Lung (tissue), 12 donors: Measurements from ENCODE around the gene ASTE1. TPM values are rescaled to one million over a fixed set of nuclear protein-coding genes. Genes with fewer than 3 reads are reported as not detected.
"Not testable (repeated sequence)": the region's sequence is repeated elsewhere in the genome, so short reads cannot be mapped to it uniquely, and the experiment has no call there.

Experiments used
- ATAC-seq: fragments of 200-7000 bp; cut with Tn5 transposase; one replicate; pipeline ENCODE4 v1.9.1; 2020; ENCODE audit warnings: moderate number of reproducible peaks; ENCODE audit not compliant: insufficient read depth, low FRiP score
- DNase-seq, 3 donors: peaks; one replicate each; pipeline ENCODE4 v3.0.0-alpha.2; 2013 to 2017
- H3K27ac ChIP-seq, 2 donors: one replicate each; pipeline ENCODE4 v1.5.1; 2013; ENCODE audit warnings: mild to moderate bottlenecking in 2 of 2, moderate library complexity in 2 of 2, control low read depth in 1 of 2, inconsistent platforms in 1 of 2, low read depth in 1 of 2, low read length in 1 of 2
- H3K27me3 ChIP-seq, 3 donors: one replicate each; pipeline ENCODE4 v1.5.1; 2013; ENCODE audit warnings: low read length in 2 of 3; ENCODE audit not compliant: control insufficient read depth in 3 of 3, insufficient read depth in 3 of 3
- H3K36me3 ChIP-seq, 4 donors: one replicate each; pipeline ENCODE4 v1.5.1; 2013; ENCODE audit warnings: low read length in 4 of 4, mild to moderate bottlenecking in 1 of 4, moderate library complexity in 1 of 4; ENCODE audit not compliant: control insufficient read depth in 4 of 4, insufficient read depth in 4 of 4
- H3K4me1 ChIP-seq, 5 donors: one replicate each; pipeline ENCODE4 v1.5.1; 2013; ENCODE audit warnings: low read length in 5 of 5, mild to moderate bottlenecking in 2 of 5, moderate library complexity in 1 of 5; ENCODE audit not compliant: control insufficient read depth in 5 of 5, insufficient read depth in 5 of 5
- H3K4me3 ChIP-seq: one replicate; pipeline ENCODE4 v1.5.1; 2013; ENCODE audit warnings: mild to moderate bottlenecking, control low read depth, moderate library complexity
- H3K9ac ChIP-seq, 2 donors: one replicate each; pipeline ENCODE4 v1.5.1; 2013; ENCODE audit warnings: low read length in 2 of 2, control low read depth in 1 of 2; ENCODE audit not compliant: insufficient read depth in 1 of 2
- H3K9me3 ChIP-seq, 4 donors: one replicate each; pipeline ENCODE4 v1.5.1; 2013; ENCODE audit warnings: low read length in 3 of 4, mild to moderate bottlenecking in 1 of 4, moderate library complexity in 1 of 4; ENCODE audit not compliant: control insufficient read depth in 4 of 4, insufficient read depth in 3 of 4
- WGBS, 2 donors: extraction: QIAGEN DNeasy Blood & Tissue Kit; methylation state at CpG; one replicate each; pipeline ENCODE4 v1.1.7; 2013; 5-methylcytosine and 5-hydroxymethylcytosine counted together
- polyA plus RNA-seq, 2 donors: library from polyadenylated mRNA; stranded (reverse); fragments of 200-250 nt; gene quantifications; one replicate each; pipeline ENCODE4 v1.2.1, GENCODE V29; 2013
- total RNA-seq, 2 donors: library from RNA; depleted of rRNA in 1 of 2; stranded (reverse); fragments of >200 nt in 1 of 2; gene quantifications; one replicate each; pipeline ENCODE4 v1.2.1, GENCODE V29; 2014 to 2021
- TF ChIP-seq, protein P1 (sequence below): IDR thresholded peaks from 2 replicates; pipeline ENCODE4 v1.5.1; 2012; ENCODE audit warnings: mild to moderate bottlenecking; ENCODE audit errors: control extremely low read depth, extremely low read depth
- donor health status: control.
- donor health status: control.
- donor health status: Bipolar disorder and iron deficiency.
- donor health status: healthy.
- donor health status: DM: yes; HTN: yes; CAD: no.

Gene ASTE1
- total and polyA plus RNA-seq, 4 donors: 2.3 to 7.2 (median 4.9) TPM

GRCh38 chr3:130976706-130977105 lies 49.9 kb downstream of the ASTE1 start:
- DNase-seq (no peak), ATAC-seq (no peak)
- Histone ChIP-seq H3K27me3 (no peaks in the 10 kb centered on the region), H3K4me1 (peaks cover 0 to 4% (median 0%) of the 10 kb centered on the region in 5 donors), H3K27ac (no peak overlapping the region), H3K36me3 (peaks cover 9 to 22% (median 15%) of the 10 kb centered on the region in 4 donors), H3K9ac (no peak overlapping the region), H3K9me3 (peaks cover 0 to 4% (median under 1%) of the 10 kb centered on the region in 4 donors), H3K4me3 (no peak overlapping the region)
- TF ChIP-seq, protein P1, sequence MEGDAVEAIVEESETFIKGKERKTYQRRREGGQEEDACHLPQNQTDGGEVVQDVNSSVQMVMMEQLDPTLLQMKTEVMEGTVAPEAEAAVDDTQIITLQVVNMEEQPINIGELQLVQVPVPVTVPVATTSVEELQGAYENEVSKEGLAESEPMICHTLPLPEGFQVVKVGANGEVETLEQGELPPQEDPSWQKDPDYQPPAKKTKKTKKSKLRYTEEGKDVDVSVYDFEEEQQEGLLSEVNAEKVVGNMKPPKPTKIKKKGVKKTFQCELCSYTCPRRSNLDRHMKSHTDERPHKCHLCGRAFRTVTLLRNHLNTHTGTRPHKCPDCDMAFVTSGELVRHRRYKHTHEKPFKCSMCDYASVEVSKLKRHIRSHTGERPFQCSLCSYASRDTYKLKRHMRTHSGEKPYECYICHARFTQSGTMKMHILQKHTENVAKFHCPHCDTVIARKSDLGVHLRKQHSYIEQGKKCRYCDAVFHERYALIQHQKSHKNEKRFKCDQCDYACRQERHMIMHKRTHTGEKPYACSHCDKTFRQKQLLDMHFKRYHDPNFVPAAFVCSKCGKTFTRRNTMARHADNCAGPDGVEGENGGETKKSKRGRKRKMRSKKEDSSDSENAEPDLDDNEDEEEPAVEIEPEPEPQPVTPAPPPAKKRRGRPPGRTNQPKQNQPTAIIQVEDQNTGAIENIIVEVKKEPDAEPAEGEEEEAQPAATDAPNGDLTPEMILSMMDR: no peak
- WGBS, 2 donors: 88 to 96% methylated on average over 4 of the region's 4 CpGs

DNA sequence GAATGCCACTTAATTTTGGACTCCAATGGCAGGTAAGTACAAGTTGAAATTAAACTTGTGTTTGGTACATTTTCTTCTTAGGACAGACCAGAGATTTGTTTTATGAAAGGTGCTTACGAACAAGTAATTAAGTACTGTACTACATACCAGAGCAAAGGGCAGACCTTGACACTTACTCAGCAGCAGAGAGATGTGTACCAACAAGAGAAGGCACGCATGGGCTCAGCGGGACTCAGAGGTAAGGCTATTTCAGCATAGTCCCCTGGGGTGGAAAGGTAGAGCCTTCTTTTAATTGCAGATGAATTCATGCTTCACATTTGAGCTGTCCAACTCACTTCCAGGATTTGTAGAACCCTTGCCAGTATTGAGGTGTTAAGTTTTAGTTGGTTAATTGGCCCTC lies 51.4 kb downstream of the ASTE1 start:
- Histone ChIP-seq H3K27me3 (no peaks in the 10 kb centered on the region), H3K9me3 (peaks cover 0 to 4% (median under 1%) of the 10 kb centered on the region in 4 donors), H3K36me3 (peaks cover 14 to 21% (median 17%) of the 10 kb centered on the region in 4 donors), H3K9ac (no peak overlapping the region), H3K4me1 (peaks cover 0 to 4% (median 0%) of the 10 kb centered on the region in 5 donors), H3K27ac (no peak overlapping the region), H3K4me3 (no peak overlapping the region)
- TF ChIP-seq, protein P1: no peak
- DNase-seq: no peak
- no peak for ATAC-seq
- WGBS, 2 donors: 94 to 96% methylated on average over 3 of the region's 3 CpGs

- WGBS, 2 donors: 94% methylated on average over 2 of the region's 2 CpGs
- Histone ChIP-seq H3K27ac (no peak overlapping the region), H3K9me3 (peaks cover 0 to 4% (median under 1%) of the 10 kb centered on the region in 4 donors), H3K4me3 (no peak overlapping the region), H3K27me3 (no peaks in the 10 kb centered on the region), H3K4me1 (peaks cover 0 to 4% (median 0%) of the 10 kb centered on the region in 5 donors), H3K36me3 (peaks cover 14 to 21% (median 19%) of the 10 kb centered on the region in 4 donors), H3K9ac (no peak overlapping the region)
- ATAC-seq (no peak), DNase-seq (peak in 1 of 3 donors; percentile 4)
- TF ChIP-seq, protein P1: no peak
Measured at GRCh38 chr3:130974201-130974600, 52.4 kb downstream of the ASTE1 start.

DNA sequence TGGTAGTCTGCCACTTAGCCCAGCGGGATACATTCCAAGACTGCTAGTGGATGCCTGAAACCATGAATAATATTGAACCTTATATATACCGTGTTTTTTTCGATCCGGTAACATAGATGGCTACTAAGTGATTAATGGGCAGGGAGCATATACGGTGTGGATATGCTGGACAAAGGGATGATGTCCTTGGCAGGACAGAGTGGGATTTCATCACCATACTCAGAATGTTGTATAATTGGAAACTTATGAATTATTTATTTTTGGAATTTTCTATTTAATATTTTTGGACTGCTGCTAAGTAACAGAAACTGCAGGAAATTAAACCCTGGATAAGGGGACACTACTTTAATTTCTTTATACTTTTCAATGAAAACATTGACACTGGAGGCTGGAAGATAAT lies 53.2 kb downstream of the ASTE1 start:
- Histone ChIP-seq H3K4me1 (peaks cover 0 to 4% (median 0%) of the 10 kb centered on the region in 5 donors), H3K4me3 (no peak overlapping the region), H3K36me3 (peaks cover 14 to 22% (median 19%) of the 10 kb centered on the region in 4 donors), H3K27ac (no peak overlapping the region), H3K9me3 (peaks cover 0 to 4% (median under 1%) of the 10 kb centered on the region in 4 donors), H3K27me3 (no peaks in the 10 kb centered on the region), H3K9ac (no peak overlapping the region)
- no peak for ATAC-seq
- TF ChIP-seq, protein P1: no peak
- 95 to 96% methylated on average over 5 of the region's 5 CpGs for WGBS, 2 donors
- DNase-seq: no peak

GRCh38 chr3:130972592-130972991 lies 54.0 kb downstream of the ASTE1 start:
- not testable (repeated sequence) for H3K9ac ChIP-seq, DNase-seq, ATAC-seq, H3K9me3 ChIP-seq, H3K27me3 ChIP-seq, H3K4me1 ChIP-seq, H3K4me3 ChIP-seq, H3K27ac ChIP-seq
- 91 to 99% methylated on average over 2 of the region's 2 CpGs for WGBS, 2 donors
- peaks cover 14 to 24% (median 18%) of the 10 kb centered on the region in 4 donors for H3K36me3 ChIP-seq
